Panc1 (cell line): Measurements from ENCODE around the gene B3GALT4. TPM values are rescaled to one million over a fixed set of nuclear protein-coding genes. Genes with fewer than 3 reads are reported as not detected.

Experiments used
- ATAC-seq: fragments of 200-7000 bp; cut with Tn5 transposase; 2 replicates; pipeline ENCODE4 v1.9.1; 2020; ENCODE audit warnings: mild to moderate bottlenecking, moderate library complexity
- Bru-seq: library from RNA; stranded (reverse); fragments of 400-500 nt; gene quantifications from one replicate; lab custom pipeline; 2021; lab: Mats Ljungman, UMichigan
- BruChase-seq, 2 experiments: library from RNA; stranded (reverse); fragments of 400-500 nt; gene quantifications; one replicate each; lab custom pipeline; 2021; lab: Mats Ljungman, UMichigan
- BruUV-seq: library from RNA; stranded (reverse); fragments of 400-500 nt; replicated peaks from 2 replicates; lab custom pipeline; 2021; lab: Mats Ljungman, UMichigan
- CTCF ChIA-PET: fragments of 300-600 bp; sonication (Branson Sonifier 250); formaldehyde crosslinking; loops from one replicate; lab custom pipeline; 2022; ENCODE audit warnings: antibody characterized with exemption; lab: Charles Lee
- POLR2A ChIA-PET: fragments of 300-600 bp; sonication (Branson Sonifier 250); formaldehyde crosslinking; loops from one replicate; lab custom pipeline; 2022; ENCODE audit warnings: antibody characterized with exemption; lab: Charles Lee
- DNase-seq: peaks from one replicate; pipeline ENCODE4 v3.0.0-alpha.2; 2010; ENCODE audit warnings: low read depth, low spot score
- H3K27ac ChIP-seq: 2 replicates; pipeline ENCODE4 v1.5.1; 2011; ENCODE audit warnings: mild to moderate bottlenecking, low read length, inconsistent platforms
- H3K27me3 ChIP-seq: fragments of 200-500 bp; sonication (Bioruptor generic); 2 replicates; pipeline ENCODE4 v1.6.0; 2014; ENCODE audit warnings: low read length, inconsistent platforms; ENCODE audit not compliant: control insufficient read depth, insufficient read depth
- H3K36me3 ChIP-seq: fragments of 200-500 bp; sonication (Bioruptor generic); 2 replicates; pipeline ENCODE4 v1.5.1; 2014; ENCODE audit warnings: inconsistent platforms, mild to moderate bottlenecking, low read length, moderate library complexity; ENCODE audit not compliant: control insufficient read depth, insufficient read depth
- H3K4me1 ChIP-seq: 2 replicates; pipeline ENCODE4 v1.5.1; 2011; ENCODE audit warnings: inconsistent platforms, mild to moderate bottlenecking, low read length, moderate library complexity; ENCODE audit not compliant: control insufficient read depth, insufficient read depth
- H3K4me3 ChIP-seq, 2 experiments: 2 replicates each; pipeline ENCODE4 v1.5.1; 2011 to 2012; ENCODE audit warnings: low read depth in 2 of 2, low read length in 2 of 2, mild to moderate bottlenecking in 2 of 2, inconsistent platforms in 1 of 2, moderate library complexity in 1 of 2
- H3K9me3 ChIP-seq: fragments of 200-500 bp; sonication (Bioruptor generic); 2 replicates; pipeline ENCODE4 v1.5.1; 2014; ENCODE audit warnings: low read depth, mild to moderate bottlenecking, inconsistent platforms, low read length, moderate library complexity; ENCODE audit not compliant: control insufficient read depth, insufficient read depth
- CTCF ChIP-seq: fragments of 450-650 bp; IDR thresholded peaks from 2 replicates; pipeline ENCODE4 v1.5.1; 2017; ENCODE audit warnings: mild to moderate bottlenecking
- POLR2AphosphoS5 ChIP-seq: IDR thresholded peaks from 2 replicates; pipeline ENCODE4 v1.6.1; 2012; ENCODE audit warnings: mild to moderate bottlenecking, low read depth, low read length, moderate library complexity
- REST ChIP-seq, 2 experiments: IDR thresholded peaks; 2 replicates each; pipeline ENCODE4 v1.6.1; 2011 to 2012; ENCODE audit warnings: low read depth in 2 of 2, control low read depth in 1 of 2, low read length in 1 of 2, mild to moderate bottlenecking in 1 of 2, moderate library complexity in 1 of 2; ENCODE audit not compliant: insufficient read depth in 1 of 2
- SIN3A ChIP-seq: IDR thresholded peaks from 2 replicates; pipeline ENCODE4 v1.6.1; 2012; ENCODE audit warnings: low read depth, mild to moderate bottlenecking, low read length, moderate library complexity, borderline replicate concordance; ENCODE audit not compliant: insufficient read depth
- TCF7L2 ChIP-seq: IDR thresholded peaks from 2 replicates; pipeline ENCODE4 v1.6.1; 2011; ENCODE audit warnings: mild to moderate bottlenecking, low read depth, low read length, inconsistent platforms
- in situ Hi-C: cut with HindIII; loops from 2 replicates; pipeline ENCODE4 v1.10.0; 2016; ENCODE audit warnings: low sequenced_read_pairs, low pct_unique_long_range_greater_than_20kb
- intact Hi-C: fragments of 100-400 bp; cut with micrococcal nuclease; formaldehyde crosslinking; loops from one replicate; pipeline ENCODE4 v1.10.0; 2022; ENCODE audit not compliant: unreplicated experiment
- long read RNA-seq: library from polyadenylated mRNA; unstranded; transcript quantifications from one replicate; pipeline ENCODE4 v2.0.0, GENCODE V29; 2021; ENCODE audit not compliant: unreplicated experiment
- polyA plus RNA-seq: library from polyadenylated mRNA; unstranded; fragments of >200 nt; gene quantifications from one replicate; pipeline ENCODE4 v1.2.1, GENCODE V29; 2012; ENCODE audit warnings: missing spikeins; ENCODE audit not compliant: insufficient read length
- total RNA-seq: library from RNA; stranded (reverse); gene quantifications from one replicate; pipeline ENCODE4 v1.2.1, GENCODE V29; 2021; ENCODE audit not compliant: unreplicated experiment

The B3GALT4 gene, protein sequence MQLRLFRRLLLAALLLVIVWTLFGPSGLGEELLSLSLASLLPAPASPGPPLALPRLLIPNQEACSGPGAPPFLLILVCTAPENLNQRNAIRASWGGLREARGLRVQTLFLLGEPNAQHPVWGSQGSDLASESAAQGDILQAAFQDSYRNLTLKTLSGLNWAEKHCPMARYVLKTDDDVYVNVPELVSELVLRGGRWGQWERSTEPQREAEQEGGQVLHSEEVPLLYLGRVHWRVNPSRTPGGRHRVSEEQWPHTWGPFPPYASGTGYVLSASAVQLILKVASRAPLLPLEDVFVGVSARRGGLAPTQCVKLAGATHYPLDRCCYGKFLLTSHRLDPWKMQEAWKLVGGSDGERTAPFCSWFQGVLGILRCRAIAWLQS
- total RNA-seq = 6.0 TPM
- polyA plus RNA-seq = 6.4 TPM
- Bru-seq, nascent RNA = percentile 44 among the genes with signal in this experiment
- percentile 47 among the genes with signal in this experiment for BruChase-seq, experiment 1, labeled RNA remaining after a 2-hour chase
- BruChase-seq, experiment 2, labeled RNA remaining after a 6-hour chase = percentile 50 among the genes with signal in this experiment
- long read RNA-seq, transcript B3GALT4-204 (1 exons, 1,694 nt) = major isoform, 11 of 12 reads
- long read RNA-seq, partial matches to known transcripts = 0 of 12 reads
- long read RNA-seq, other reads (novel, unspliced or antisense) = 1 of 12 reads

- H3K4me3 ChIP-seq = peak within 1 kb of the TSS; percentile 97
- no peaks in the 10 kb centered on the region for H3K9me3 ChIP-seq
- POLR2A ChIA-PET = interaction anchor here (0.5 to 2.4 kb wide), 6 partner anchors 12 to 151 kb away, joined by 4 to 11 read pairs (median 6); partner anchors contain the start of genes PFDN6 and WDR46
- no peaks in the 10 kb centered on the region for H3K27me3 ChIP-seq
- no peak; the same call in 1 of the 2 replicates for TF ChIP-seq CTCF
- peak; percentile 83; the same call in 1 of the 2 replicates for TF ChIP-seq SIN3A
- 0 out of 2 replicates have a peak, but pooled peaks have one; percentile 21 for TF ChIP-seq TCF7L2
- TF ChIP-seq POLR2AphosphoS5 = peak; percentile 98
- H3K36me3 ChIP-seq = peaks cover 23% of the 10 kb centered on the region
- intact Hi-C loops (no loop called here), in situ Hi-C loops (no loop called here)
- H3K4me1 ChIP-seq = peaks cover 53% of the 10 kb centered on the region
- ATAC-seq (peak; percentile 76), DNase-seq (no peak)
- CTCF ChIA-PET = interaction anchor here (0.6 to 2.0 kb wide), 5 partner anchors 12 to 69 kb away, joined by 4 to 9 read pairs (median 5); partner anchors contain the start of genes PFDN6, RGL2 and WDR46
- peak within 1 kb of the TSS; percentile 100 for H3K27ac ChIP-seq
- BruUV-seq = no TSS peak
Measured at GRCh38 chr6:33276864-33277662, at the start of gene B3GALT4. Gene B3GALT4 (plus strand): TSS chr6:33277123. CDS start chr6:33277420, 297 bp downstream.

DNA sequence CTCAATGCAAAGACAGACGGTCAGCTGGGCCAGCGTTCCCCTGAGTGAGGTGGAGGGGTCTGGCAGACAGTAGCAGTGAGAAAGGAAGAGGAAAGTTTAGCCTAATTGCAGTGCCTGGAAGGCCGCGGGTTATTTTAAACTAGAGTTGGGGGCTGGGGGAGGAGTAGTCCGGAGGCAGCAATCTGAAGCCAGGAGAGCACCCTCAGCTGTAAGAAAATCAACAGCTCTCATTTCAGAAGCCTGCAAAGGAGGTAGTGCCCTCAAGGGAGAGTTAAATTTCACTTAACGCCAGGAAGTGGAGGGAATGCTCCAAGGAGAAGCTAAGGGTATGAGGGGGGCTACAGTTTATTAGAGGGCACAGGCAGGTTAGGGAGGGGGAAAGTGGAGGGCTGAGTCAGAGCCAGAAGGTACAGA lies 41.7 kb upstream of the B3GALT4 start:
- no peak for ATAC-seq
- intact Hi-C loops = no loop called here
- no peaks in the 10 kb centered on the region for H3K27me3 ChIP-seq
- no peak overlapping the region for H3K4me3 ChIP-seq
- H3K4me1 ChIP-seq = no peaks in the 10 kb centered on the region
- no peak for TF ChIP-seq REST (IDR thresholded peaks at IDR 0.05; ENCODE audit: insufficient read depth in 1 of 2, low read depth in 2 of 2, low read length in 1 of 2)
- TF ChIP-seq SIN3A = no peak
- CTCF ChIA-PET = no interaction called here
- no peaks in the 10 kb centered on the region for H3K36me3 ChIP-seq
- BruUV-seq = no TSS peak
- in situ Hi-C loops = no loop called here
- no peak overlapping the region for H3K27ac ChIP-seq
- no peaks in the 10 kb centered on the region for H3K9me3 ChIP-seq
- no peak for DNase-seq
- POLR2A ChIA-PET = no interaction called here
